Pons (tissue), 1 donor: ENCODE measurements around the gene ACAA2.

Experiments
- DNase-seq: peaks from one replicate; pipeline ENCODE4 v3.0.0-alpha.2; 2016; ENCODE audit warnings: low spot score

ACAA2 gene

DNA sequence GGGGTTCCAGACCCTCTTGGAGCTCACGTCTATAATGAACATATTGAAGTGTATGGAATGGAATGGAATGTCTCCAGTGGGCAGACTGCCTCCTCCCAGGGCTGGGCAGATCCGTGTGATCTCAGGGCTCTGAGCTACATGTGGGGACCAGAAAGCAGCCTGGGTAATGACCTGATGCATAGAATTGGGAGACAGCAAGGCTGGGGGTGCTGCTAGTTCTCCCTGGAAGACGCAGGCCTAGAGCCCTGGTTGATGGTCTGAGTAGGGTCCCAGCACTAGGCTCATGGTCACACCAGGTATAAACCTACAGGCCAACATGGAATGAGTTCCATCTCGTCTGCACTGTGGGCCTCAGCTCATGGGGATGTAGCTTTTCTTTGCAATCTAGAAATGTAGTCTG lies 46.7 kb downstream of the ACAA2 start:
- DNase-seq, result no peak

DNA sequence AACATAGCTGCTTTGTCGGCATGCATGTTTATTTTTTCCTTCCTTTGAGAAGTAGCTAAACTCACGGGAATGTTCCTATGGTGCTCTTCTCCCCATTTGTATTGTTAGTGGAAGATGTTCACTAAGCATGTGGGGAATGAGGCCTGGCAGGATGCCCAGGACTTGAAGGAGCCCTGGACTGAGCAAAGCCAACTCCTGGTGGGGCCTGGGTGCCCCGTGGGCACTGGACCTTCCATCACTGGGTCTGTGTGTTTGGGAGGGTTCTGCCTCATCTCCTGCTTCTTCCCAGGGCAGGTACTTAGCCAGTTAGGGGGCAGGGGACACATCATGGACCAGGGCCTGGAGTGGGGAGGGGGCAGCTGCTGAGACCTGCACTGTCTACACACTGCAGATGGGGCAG lies 49.3 kb downstream of the ACAA2 start:
- no peak for DNase-seq

DNA sequence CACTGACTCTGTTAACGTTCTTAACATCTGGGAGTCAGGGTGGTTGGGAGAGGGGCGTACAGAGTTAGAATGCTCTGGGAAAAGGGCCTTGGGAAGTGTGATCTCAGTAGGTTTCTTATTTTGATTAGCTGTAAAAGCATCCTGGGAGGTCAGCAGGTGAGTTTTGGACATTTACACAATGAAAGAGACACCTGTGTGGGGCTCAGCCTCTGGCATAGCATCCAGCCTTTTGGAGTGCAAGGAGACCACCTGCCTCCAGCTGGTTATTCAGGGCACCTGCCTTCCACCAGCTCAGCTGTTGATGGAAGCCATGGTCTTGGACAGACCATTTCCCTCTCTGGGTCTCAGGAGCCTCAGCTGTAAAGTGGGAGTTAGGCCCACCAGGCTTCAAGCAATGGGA lies 49.7 kb downstream of the ACAA2 start:
- no peak for DNase-seq

DNA sequence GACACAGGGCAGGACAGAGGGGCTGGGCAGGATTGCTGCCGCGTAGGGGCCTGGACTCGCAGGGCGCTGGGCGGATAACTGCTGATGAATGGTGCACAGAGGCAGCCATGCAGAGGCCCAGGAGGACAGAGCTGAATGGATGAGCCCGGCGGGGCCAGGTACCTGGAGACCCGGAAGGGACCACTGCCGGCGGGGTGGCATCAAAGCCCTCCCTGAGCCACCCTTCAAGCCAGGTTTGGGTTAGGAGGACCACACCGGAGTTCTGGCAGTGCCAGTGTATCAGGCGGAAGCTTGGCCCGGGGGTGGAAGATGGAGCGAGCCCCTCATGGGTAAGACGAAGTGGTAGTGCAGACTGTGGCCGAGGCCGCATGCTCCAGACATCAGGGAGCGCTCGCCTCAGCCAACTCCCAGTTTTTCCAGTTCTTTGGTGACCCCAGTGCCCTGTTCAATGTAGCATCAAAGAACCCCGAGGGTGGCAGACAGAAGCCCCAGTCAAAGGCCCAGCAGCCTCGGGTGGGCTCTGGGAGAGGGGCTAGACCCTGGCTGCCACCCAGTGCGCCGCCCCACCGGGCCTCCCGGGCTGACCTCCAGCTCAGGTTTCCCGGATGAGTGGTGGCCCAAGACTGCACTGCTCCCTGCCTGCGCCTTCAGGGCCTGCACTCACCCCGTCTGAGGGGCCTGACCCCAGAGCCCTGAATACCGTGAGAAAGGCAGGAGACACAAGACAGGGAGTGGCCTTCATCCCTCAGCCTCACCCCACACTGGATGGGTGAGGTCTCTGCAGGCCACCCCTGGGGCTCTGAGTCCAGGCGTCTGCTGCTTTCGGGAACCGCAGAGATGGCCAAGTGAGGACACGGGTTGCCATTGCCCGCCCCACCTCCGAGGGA lies 50.9 kb downstream of the ACAA2 start:
- no peak for DNase-seq

DNA sequence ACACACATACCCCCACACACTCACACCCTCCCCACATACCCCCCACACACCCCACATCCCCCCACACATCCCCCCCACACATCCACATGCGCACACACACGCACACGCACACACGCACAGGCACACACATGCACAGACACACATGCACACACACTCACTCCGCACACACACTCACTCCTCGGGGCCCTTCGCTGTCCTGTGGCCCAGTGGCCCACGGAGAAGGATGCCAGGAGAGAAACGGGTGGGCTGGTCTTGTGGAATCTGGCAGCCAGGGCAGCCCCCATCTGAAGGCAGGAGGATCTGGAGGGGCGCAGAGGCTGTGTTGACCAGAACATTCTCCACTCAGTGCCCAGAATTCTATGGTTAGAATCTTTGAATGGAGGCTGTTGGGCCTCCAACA lies 51.6 kb downstream of the ACAA2 start:
- DNase-seq, result no peak

DNA sequence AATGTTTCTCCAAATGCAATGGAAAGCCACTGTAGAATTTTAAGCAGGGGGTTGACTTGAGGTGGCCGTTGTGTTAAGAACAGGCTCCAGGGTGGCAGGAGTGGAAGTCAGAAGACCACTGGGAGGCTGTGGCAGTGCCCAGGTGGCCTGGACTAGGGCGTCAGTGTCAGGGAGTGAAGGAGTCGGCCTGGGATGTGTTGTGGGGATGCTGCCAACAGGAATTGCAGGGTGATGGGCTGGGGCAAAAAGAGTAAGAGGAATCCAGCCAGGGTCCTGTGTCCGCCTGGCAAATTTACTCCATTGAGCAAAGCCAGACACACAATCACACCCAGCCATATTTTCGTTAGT lies 55.1 kb downstream of the ACAA2 start:
- DNase-seq, result no peak

DNA sequence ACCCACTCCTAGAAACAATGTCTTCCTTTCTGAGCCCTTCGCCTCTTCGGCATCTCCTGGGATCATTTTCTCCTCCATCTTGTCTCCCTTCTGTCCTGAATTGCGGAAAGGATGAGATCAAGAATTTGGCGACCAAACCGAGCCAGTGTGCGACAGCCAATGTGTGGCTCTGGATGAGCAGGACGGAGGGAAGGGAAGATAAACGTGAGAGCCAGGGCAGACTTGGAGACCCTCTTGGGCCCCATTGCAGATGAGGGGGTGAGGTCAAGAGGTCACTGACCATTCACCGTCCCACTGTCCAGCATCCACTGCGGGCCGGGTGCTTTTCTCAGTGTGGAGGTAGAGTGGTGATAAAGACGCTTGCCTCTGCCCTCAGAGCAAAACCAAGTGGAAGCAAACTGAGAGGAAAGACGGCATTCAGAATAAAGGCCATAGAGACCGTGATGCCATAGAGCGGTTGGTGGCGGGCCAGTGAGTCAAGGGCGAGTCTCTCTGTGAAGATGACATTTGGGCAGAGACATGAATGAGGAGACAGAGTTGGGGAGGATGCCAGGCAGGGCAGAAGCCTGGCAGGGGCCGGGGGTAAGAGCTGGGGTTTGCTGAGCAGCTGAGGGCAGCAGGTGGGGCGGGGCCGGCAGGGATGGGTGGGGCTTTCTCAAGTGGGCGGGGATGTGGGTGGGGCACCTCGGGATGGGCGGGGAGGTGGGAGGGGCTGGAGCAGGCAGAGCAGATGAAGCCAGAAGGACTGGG lies 55.6 kb downstream of the ACAA2 start:
- DNase-seq, result no peak

DNA sequence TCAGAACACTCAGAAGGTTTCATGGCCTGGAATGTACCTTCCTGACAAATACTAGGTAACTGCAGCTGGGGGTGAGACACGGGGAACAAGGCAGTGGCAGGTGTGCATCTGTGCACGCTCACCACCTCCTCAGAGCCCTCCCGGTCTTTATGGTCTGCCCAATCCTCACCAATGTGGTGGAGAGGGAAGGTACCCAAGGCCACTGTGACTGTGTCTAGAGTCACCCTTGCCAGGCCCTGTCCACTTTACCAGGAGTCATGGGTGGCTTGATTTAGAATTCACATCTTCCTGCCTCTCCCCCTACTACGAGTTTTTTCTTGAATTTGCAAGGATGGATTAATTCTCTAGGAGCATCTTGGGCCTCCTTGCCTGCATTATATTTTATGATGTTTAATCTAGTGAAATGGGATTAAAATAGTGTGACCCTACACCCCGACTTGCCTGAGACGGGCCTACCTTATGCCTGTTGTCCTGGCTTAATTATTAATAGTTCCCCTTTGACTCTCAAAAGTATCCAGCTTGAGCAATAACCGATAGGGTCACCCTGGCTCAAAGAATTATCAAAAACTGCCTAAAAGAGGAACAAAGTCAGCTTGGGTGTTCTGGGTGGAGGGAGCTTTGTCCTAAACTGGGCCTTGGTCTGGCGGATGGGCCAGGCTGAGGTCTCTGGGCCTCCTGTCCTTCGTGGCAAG lies 56.5 kb downstream of the ACAA2 start:
- DNase-seq, result no peak

DNA sequence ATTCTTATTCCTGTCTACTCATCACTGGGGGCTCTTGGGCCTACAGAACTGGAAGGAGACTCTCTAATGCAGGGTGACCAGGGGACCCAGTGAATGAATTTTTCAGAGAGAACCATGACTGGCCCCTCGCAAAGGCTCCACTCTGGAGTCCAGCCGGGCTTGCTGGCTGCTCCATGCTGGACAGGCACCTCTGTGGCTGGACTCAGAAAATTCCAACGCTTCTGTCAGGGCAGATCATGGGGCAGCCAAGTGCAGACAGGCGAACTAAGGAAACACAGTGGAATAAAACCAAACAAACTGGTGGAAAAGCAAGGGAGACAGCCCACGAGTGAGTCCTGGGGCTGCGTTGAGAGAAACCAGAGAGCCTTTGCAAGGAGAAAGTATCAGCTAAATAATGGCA lies 57.2 kb downstream of the ACAA2 start:
- no peak for DNase-seq

DNA sequence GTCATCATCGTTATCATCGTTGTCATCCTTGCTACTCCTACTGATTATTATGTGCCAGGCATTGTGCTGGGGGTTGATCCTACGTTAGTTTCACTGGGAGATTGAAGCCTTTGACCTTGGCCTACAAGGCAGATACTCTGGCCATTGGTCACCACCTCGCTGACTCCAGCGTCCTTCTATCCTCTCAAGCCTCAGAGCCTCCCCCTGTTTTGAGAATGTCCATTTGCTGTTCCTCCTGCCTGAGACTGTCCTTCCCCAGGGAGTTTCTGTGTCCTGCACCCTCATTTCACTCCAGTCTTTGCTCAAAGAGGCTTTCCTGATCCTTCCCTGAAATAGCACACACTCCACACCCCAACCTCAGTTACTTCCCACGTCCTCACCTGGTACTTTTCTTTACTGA lies 57.8 kb downstream of the ACAA2 start:
- DNase-seq, result no peak

DNA sequence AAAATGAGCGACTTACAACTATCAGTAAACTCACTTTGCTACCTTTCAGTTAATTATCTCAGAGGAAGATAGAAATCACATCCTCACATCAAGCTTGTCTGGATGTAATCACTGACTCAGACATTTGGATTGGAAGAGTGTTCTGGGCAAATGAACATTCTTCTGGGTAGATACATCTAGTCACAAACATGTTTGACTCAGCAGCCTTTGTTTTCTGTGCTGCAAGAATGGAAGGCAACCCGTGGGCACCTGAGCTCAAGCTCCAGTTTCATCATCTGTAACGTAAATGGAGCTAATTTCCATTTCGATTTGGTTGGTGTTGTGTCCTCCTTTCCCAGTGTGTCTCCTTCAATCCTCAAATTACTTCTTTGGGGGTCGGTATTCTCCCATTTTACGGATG lies 58.5 kb downstream of the ACAA2 start:
- DNase-seq, result no peak

DNA sequence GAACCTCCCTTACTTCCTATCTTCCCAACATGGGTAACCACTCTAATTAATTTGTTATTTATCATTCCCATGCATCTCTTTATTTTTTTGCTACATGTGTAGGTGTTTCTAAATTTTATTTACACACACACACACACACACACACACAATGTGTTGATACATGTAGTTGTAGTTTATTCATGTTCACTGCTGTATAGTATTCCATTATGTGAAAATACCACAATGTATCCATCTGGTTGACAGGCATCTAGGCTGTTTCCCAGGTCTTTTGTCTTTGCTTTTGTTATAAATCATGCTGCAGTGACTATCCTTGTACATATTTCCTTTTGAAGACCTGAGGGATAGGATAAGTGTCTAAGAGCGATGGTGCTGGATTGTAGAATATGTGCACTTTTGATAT lies 59.7 kb downstream of the ACAA2 start:
- DNase-seq, result no peak

DNA sequence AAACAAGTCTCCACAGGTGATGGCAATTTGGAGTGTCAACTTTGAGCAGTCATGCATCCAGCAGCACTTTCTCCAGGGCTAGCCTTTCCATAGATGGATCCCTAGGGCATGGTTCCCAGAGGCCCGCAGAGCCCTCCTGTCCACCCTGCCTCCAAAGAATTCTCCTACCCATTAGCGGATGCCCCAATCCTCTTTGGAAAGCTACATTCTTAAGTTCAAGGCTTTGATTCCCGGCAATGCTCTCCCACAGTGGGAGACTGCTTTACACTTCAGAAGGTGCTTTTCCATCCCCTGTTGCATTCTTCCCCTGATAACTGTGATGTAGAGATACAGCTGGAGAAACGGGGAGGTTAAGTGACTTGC lies 61.3 kb downstream of the ACAA2 start:
- no peak for DNase-seq

DNA sequence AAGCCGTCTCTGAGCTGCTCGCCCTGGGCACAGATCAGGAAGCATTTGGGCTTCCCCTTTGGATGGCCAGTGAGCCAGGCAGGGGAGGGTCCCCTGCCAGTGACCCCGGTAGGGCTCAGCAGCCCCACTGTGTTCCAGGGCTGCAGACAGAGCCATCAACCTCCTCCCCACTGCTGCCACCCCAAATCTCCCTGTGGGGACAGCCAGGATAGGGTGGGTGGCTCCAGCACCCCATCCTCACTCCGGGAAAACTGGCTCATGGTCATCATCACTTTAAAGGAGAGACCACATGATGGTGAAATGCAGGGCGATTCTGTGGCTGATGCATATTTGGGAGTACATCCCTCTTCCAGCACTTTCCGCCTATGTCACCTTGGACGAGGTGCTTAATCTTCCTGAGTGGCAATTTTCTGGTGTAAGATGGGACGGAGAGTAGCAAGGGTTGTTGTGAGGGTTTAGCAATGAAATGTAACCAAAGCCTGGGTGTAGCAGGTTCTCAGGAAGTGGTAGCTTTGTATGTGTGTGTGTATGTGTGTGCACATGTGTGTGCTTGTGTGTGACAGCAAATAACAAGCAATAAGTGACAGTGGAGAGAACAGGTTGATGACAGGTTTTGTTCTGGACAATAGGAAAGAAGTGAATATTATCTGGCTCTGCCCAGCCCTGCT lies 61.8 kb downstream of the ACAA2 start:
- DNase-seq, result no peak

DNA sequence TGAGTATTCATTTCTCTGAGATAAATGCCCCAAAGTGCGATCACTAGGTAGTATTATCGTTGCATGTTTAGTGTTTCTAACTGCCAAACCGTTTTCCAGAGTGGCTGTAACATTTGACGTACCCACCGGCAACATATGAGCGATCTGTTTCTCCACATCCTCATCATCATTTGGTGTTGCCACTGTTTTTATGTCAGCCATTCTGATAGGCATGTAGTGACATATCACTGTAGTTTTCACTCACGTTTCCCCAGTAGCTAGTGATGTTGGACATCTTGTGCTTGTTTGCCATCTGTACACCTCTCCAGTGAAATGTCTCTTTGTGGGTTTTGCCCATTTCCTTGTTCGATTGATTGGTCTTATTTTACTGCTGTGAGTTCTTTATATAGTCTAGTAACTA lies 63.8 kb downstream of the ACAA2 start:
- no peak for DNase-seq

DNA sequence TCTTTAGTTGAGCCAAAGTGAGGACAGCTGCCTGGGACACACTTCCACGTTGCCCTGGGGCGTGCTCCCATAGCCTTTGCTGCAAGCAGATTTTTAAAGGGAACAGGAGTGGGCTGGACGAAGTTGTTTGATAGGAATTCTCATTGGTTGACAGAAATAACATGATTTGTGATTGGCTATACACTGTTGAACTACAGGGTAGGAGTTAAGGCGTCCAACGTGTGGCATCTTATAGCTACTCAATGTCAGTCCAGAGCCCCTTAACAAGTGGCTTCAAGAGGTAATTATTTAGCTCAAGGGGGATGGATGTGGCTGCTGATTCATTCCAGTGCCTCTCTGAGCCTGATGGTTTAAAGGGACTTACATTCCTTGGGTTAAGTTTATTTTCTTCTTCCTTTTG lies 65.5 kb downstream of the ACAA2 start:
- no peak for DNase-seq

DNA sequence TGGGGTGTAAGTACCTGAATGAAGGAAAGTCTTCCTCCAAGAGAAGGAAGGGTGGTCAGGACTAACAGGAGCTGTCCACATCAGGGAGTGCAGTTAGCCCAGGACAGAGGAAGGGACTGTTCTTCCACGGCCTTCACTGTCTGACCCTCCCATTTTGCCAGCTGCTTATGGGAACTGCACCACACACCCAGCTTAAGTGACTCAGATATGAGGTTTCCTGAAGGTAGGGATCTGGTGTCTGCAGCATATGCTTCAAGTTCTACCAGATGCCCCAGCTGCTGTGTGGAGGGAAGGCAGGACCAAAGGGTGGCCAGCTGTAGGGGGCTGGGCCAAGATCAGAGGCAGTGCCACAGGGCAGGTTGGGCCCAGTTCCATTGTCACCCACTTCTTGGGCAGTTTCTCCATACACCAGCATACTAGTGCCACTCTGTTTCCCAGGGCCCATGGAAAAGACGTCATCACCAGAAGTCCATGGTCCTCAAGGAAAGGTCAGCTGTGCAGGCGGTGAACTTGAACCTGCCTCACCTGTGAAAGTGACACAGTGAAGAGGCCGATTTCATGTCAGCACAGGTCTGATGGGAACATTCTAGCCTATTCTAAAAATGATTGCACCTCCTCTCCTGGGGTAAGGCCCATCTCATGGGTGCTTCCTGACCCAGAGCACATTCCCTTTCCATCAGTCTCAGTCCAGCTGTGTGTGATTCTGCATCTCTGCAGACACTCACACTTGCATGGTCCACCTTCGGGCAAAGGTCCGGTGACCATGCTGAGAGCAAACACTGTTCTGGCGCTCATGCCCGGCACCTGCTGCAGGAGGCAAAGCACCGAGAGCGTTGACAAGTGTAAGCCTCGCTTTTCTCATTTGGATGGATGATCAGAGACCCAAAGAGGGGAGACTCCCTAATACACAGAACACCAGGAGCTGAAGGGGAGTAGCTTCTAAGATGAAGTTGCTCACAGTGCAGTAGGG lies 68.0 kb downstream of the ACAA2 start:
- no peak for DNase-seq

DNA sequence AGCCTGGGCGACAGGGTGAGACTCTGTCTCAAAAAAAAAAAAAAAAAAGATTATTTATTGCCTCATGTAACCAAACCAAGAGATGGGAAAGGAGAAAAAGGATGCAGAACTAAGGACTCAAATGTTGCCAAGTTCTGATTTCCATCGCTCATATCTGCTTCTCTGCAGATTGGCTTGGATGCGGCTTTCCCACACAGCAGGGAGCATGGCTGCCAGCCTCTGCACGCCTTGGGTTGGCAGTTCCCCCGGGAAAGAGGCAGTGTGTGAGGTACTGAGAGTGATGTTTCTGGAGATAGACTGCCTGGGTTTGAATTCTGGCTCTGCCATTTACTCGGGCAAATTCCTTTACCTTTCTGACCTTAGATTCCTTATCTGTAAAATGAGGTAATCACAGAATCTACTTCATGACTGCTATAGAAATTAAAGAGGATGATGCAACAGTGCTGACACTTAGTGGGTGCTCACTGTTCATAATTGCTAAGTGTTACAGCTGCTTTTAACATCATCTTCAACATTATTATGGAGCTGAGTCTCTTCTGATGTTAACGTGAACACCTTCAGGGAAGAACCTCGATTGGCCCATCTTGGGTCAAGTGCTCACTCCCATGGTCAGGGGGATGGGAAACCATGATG lies 68.8 kb downstream of the ACAA2 start:
- DNase-seq, result no peak

DNA sequence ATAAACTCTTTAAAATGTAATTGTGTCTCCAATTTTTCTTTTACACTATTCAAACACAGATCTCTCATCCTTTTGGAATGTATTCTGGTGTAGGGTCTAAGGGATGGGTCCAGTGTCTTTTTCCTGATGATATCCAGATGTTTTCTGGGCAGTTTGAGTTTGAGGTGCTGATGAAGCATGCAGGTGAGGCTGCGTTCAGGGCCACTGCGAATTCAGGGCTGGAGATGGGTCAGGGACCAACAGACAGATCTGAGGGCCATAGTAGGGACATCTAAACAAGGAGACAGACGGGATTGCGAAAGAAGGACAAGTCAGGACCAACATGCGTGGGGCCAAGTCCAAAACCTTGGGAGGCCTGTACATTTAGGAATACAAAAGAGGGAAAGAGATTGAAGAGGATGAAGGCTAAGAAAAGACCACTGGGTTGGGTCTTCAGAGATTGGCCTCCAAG lies 70.2 kb downstream of the ACAA2 start:
- no peak for DNase-seq

DNA sequence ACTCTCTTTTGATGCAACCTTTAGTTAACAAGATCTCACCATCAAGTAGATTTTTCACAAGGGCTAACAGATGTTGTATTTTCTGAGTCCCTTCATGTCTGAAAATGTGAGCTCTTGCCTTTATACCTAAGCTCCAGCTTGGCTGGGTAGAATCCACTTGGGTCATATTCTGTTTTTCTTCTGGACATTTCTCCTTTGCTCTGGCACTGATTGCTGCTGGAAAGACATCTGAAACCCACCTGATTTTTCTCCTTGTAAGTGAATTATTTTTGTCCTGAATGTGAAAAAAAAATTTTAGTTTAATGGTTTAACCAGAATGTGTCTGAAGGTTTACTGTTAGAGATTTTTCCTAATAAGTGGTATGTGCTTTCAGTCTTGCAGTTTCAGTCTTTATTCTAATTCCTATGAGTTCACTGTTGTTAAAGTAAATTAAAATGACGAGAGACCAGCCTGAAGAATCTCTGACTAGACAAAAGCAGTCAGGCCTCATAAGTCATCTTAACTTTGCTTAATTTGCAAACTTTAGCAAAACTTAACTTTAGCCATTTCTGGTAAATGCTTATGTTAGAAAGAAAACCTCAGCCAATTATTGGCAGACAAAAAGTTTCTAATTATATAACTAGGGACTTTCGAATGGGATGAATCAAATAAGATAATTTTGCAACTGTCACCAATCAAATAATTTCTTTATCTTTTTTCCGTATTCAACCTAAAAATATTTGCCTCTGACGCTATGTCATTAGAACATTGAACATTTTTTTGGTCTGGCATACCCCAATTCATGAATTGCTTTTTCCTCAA lies 70.8 kb downstream of the ACAA2 start:
- no peak for DNase-seq
